Testis (tissue), 2 donors: ENCODE results near the gene RTN4RL1.

ENCODE experiments used
- CTCF ChIP-seq, 3 experiments: fragments of 450-650 bp in 2 of 3; fragments of 200-600 bp in 1 of 3; sonication (generic) in 1 of 3; IDR thresholded peaks; one replicate each; pipeline ENCODE4 v1.5.1; 2016 to 2019; ENCODE audit warnings: antibody characterized with exemption in 3 of 3, mild to moderate bottlenecking in 2 of 3, moderate library complexity in 1 of 3
- POLR2A ChIP-seq: fragments of 450-650 bp; IDR thresholded peaks from one replicate; pipeline ENCODE4 v1.6.1; 2017; ENCODE audit warnings: antibody characterized with exemption, mild to moderate bottlenecking, moderate library complexity

GRCh38 chr17:1947229-1947742, 77.8 kb downstream of the RTN4RL1 start:
- no peak for TF ChIP-seq POLR2A
- TF ChIP-seq CTCF (IDR thresholded peaks at IDR 0.05) = no peak
